Neuronal stem cell (in vitro differentiated cells): ENCODE data around the gene VWA5A.
"Not testable (repeated sequence)": the region's sequence is repeated elsewhere in the genome, so short reads cannot be mapped to it uniquely, and the experiment has no call there.

ENCODE experiments used
- DNase-seq: peaks from one replicate; pipeline ENCODE4 v3.0.0-alpha.2; 2013; ENCODE audit warnings: low spot score
- H2AFZ ChIP-seq: one replicate; pipeline ENCODE4 v1.6.1; 2013; ENCODE audit warnings: mild to moderate bottlenecking, low read length, inconsistent platforms
- H2AK5ac ChIP-seq: 2 replicates; pipeline ENCODE4 v1.6.1; 2013; ENCODE audit warnings: low read depth, mild to moderate bottlenecking, inconsistent platforms, low read length, moderate library complexity, mixed read lengths
- H2BK120ac ChIP-seq: 2 replicates; pipeline ENCODE4 v1.6.1; 2013; ENCODE audit warnings: low read depth, mild to moderate bottlenecking, inconsistent platforms, low read length, moderate library complexity, mixed read lengths
- H2BK12ac ChIP-seq: one replicate; pipeline ENCODE4 v1.6.1; 2013; ENCODE audit warnings: low read length, inconsistent platforms
- H2BK15ac ChIP-seq: 2 replicates; pipeline ENCODE4 v1.6.1; 2013; ENCODE audit warnings: mild to moderate bottlenecking, low read length, inconsistent platforms, mixed read lengths
- H2BK5ac ChIP-seq: one replicate; pipeline ENCODE4 v1.6.1; 2013; ENCODE audit warnings: inconsistent platforms, mild to moderate bottlenecking, low read length, moderate library complexity
- H3K14ac ChIP-seq: one replicate; pipeline ENCODE4 v1.6.1; 2013; ENCODE audit warnings: low read length, inconsistent platforms
- H3K18ac ChIP-seq: 2 replicates; pipeline ENCODE4 v1.6.1; 2013; ENCODE audit warnings: low read length, inconsistent platforms
- H3K23ac ChIP-seq: 2 replicates; pipeline ENCODE4 v1.6.1; 2013; ENCODE audit warnings: low read depth, mild to moderate bottlenecking, mixed read lengths, low read length, inconsistent platforms; ENCODE audit not compliant: poor library complexity
- H3K27ac ChIP-seq: replicated peaks from 3 replicates; pipeline ENCODE4 v1.5.1; 2013; ENCODE audit warnings: low read length, inconsistent platforms
- H3K27me3 ChIP-seq, 3 experiments: 2 replicates each; pipeline ENCODE4 v1.6.1; 2013; ENCODE audit warnings: low read length in 3 of 3, mild to moderate bottlenecking in 2 of 3, inconsistent platforms in 1 of 3, low read depth in 1 of 3, mixed read lengths in 1 of 3, moderate library complexity in 1 of 3; ENCODE audit not compliant: control insufficient read depth in 3 of 3, insufficient read depth in 3 of 3
- H3K36me3 ChIP-seq, 2 donors: replicated peaks in 1 of 2; 2 replicates each; pipeline ENCODE4 v1.6.1; 2013; ENCODE audit warnings: low read length in 2 of 2; ENCODE audit not compliant: control insufficient read depth in 2 of 2, insufficient read depth in 2 of 2
- H3K4ac ChIP-seq: 2 replicates; pipeline ENCODE4 v1.6.1; 2013; ENCODE audit warnings: inconsistent platforms, mild to moderate bottlenecking, low read length, moderate library complexity
- H3K4me1 ChIP-seq, 2 donors: 1 replicate in 1 of 2; 2 replicates in 1 of 2; pipeline ENCODE4 v1.6.1; 2013; ENCODE audit warnings: low read length in 2 of 2, low read depth in 1 of 2; ENCODE audit not compliant: control insufficient read depth in 2 of 2, insufficient read depth in 1 of 2
- H3K4me2 ChIP-seq: one replicate; pipeline ENCODE4 v1.6.1; 2013; ENCODE audit warnings: mild to moderate bottlenecking, low read length, inconsistent platforms; ENCODE audit not compliant: insufficient read depth, poor library complexity, severe bottlenecking
- H3K4me3 ChIP-seq, 2 donors: 2 replicates each; pipeline ENCODE4 v1.5.1; 2013; ENCODE audit warnings: low read length in 2 of 2, mild to moderate bottlenecking in 2 of 2, inconsistent platforms in 1 of 2, moderate library complexity in 1 of 2
- H3K79me1 ChIP-seq: one replicate; pipeline ENCODE4 v1.6.1; 2013; ENCODE audit warnings: low read depth, mild to moderate bottlenecking, inconsistent platforms, low read length, moderate library complexity
- H3K9ac ChIP-seq: one replicate; pipeline ENCODE4 v1.6.1; 2013; ENCODE audit warnings: mild to moderate bottlenecking, low read depth, low read length, inconsistent platforms; ENCODE audit not compliant: poor library complexity
- H3K9me3 ChIP-seq, 2 donors: replicated peaks in 1 of 2; 2 replicates each; pipeline versions ENCODE3 to v1.6.1; 2013; ENCODE audit warnings: low read length in 2 of 2, mild to moderate bottlenecking in 2 of 2, inconsistent platforms in 1 of 2, low read depth in 1 of 2, mixed read lengths in 1 of 2, moderate library complexity in 1 of 2; ENCODE audit not compliant: control insufficient read depth in 2 of 2, insufficient read depth in 1 of 2
- H4K8ac ChIP-seq: one replicate; pipeline ENCODE4 v1.6.1; 2013; ENCODE audit warnings: low read depth, mild to moderate bottlenecking, inconsistent platforms, low read length, moderate library complexity
- H4K91ac ChIP-seq: one replicate; pipeline ENCODE4 v1.6.1; 2013; ENCODE audit warnings: low read length, low read depth, mild to moderate bottlenecking, inconsistent platforms; ENCODE audit not compliant: poor library complexity
- WGBS, 2 donors: extraction: QIAGEN DNeasy Blood & Tissue Kit; methylation state at CpG; one replicate each; pipeline ENCODE4 v1.1.7; 2013; ENCODE audit warnings: missing lambda C conversion rate in 2 of 2, mixed read lengths in 1 of 2; ENCODE audit not compliant: insufficient read length in 2 of 2, insufficient replicate concordance in 1 of 2; ENCODE audit errors: extremely low coverage in 2 of 2; 5-methylcytosine and 5-hydroxymethylcytosine counted together

Gene VWA5A

GRCh38 chr11:124123622-124124021 is 8.4 kb downstream of the VWA5A start:
- Histone ChIP-seq H3K4ac (no peak overlapping the region), H2BK5ac (no peak overlapping the region), H3K23ac (no peak overlapping the region), H3K18ac (no peak overlapping the region), H3K27ac (no peak overlapping the region), H2AFZ (no peak overlapping the region), H3K27me3 (no peaks in the 10 kb centered on the region), H2BK120ac (no peak overlapping the region), H3K9me3 (no peaks in the 10 kb centered on the region), H3K79me1 (no peaks in the 10 kb centered on the region), H3K36me3 (peaks cover 3 to 40% of the 10 kb centered on the region in 2 donors), H4K91ac (no peak overlapping the region), H3K4me1 (no peaks in the 10 kb centered on the region), H3K4me2 (no peak overlapping the region), H3K9ac (no peak overlapping the region), H2AK5ac (no peak overlapping the region), H2BK15ac (no peak overlapping the region), H4K8ac (no peak overlapping the region), H3K14ac (no peak overlapping the region), H2BK12ac (no peak overlapping the region), H3K4me3 (no peak overlapping the region)
- WGBS, 2 donors = no CpG with 5 or more reads among the region's 2 CpGs
- DNase-seq = no peak

GRCh38 chr11:124127134-124127533 is 11.9 kb downstream of the VWA5A start:
- H3K36me3 ChIP-seq = peaks cover 3 to 19% of the 10 kb centered on the region in 2 donors
- WGBS, 2 donors = no CpG with 5 or more reads among the region's 1 CpG
- DNase-seq, H3K4me1 ChIP-seq, H3K9ac ChIP-seq, H3K4me2 ChIP-seq, H3K9me3 ChIP-seq, H3K23ac ChIP-seq, H2AK5ac ChIP-seq, H3K18ac ChIP-seq, H2BK12ac ChIP-seq, H4K91ac ChIP-seq, H3K4ac ChIP-seq, H3K14ac ChIP-seq, H3K4me3 ChIP-seq, H2BK15ac ChIP-seq, H4K8ac ChIP-seq, H2BK120ac ChIP-seq, H3K27ac ChIP-seq, H2AFZ ChIP-seq, H3K79me1 ChIP-seq, H3K27me3 ChIP-seq, H2BK5ac ChIP-seq: not testable (repeated sequence)

DNA sequence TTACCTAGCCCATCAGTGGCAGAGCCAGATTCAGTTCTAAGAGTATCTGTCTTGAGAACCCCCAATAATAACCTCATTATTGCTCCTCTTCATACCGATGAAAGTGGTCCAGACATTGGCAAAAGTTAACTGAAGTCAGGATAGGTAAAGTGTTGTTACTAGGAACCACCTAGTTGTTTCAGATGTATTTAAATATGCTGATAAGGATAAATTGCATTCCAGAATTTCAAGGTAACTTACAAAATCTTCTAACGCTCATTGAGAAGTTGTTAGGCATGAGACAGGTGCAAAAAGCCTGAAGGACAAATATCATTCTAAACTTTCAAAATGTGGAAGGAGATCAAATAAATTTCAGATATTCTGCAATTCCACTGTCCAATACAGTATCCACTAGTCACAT is 27.8 kb downstream of the VWA5A start:
- Histone ChIP-seq H3K4me1 (no peaks in the 10 kb centered on the region), H2BK5ac (no peak overlapping the region), H3K36me3 (peaks cover 0 to 2% of the 10 kb centered on the region in 2 donors), H2BK120ac (no peak overlapping the region), H3K4ac (no peak overlapping the region), H3K27ac (no peak overlapping the region), H3K23ac (no peak overlapping the region), H3K4me3 (no peak overlapping the region), H3K27me3 (no peaks in the 10 kb centered on the region), H2AFZ (no peak overlapping the region), H3K18ac (no peak overlapping the region), H3K9me3 (peaks cover 0 to 2% of the 10 kb centered on the region in 2 donors), H3K9ac (no peak overlapping the region), H3K14ac (no peak overlapping the region), H2AK5ac (no peak overlapping the region), H3K4me2 (no peak overlapping the region), H2BK15ac (no peak overlapping the region), H2BK12ac (no peak overlapping the region), H3K79me1 (no peaks in the 10 kb centered on the region), H4K91ac (no peak overlapping the region), H4K8ac (no peak overlapping the region)
- no peak for DNase-seq
- no CpG with 5 or more reads among the region's 2 CpGs for WGBS, 2 donors

DNA sequence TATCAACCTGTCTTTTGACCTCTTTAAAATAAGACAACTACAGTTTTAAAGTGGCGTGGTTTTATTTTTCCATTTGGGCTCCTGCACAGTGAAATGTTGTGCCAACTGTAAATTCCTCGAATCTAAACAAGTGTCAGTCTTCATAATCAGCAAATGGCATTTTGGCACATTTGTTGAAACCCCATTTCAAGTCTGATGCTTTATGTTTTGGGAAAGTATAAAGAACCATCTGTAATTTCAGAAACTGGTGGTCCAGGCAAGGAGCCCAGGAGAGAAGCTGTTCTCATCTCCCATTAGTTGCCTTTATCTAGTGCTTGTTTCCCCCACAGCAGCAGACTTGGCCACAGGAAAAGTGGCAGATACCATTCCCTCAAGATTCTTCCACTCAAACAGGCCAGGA is 32.7 kb downstream of the VWA5A start:
- Histone ChIP-seq H2BK120ac (no peak overlapping the region), H3K4me1 (no peaks in the 10 kb centered on the region), H3K79me1 (no peaks in the 10 kb centered on the region), H2AK5ac (no peak overlapping the region), H3K18ac (no peak overlapping the region), H3K23ac (no peak overlapping the region), H4K91ac (no peak overlapping the region), H3K4me3 (no peak overlapping the region), H3K9ac (no peak overlapping the region), H3K14ac (no peak overlapping the region), H4K8ac (no peak overlapping the region), H2BK15ac (no peak overlapping the region), H3K36me3 (peaks cover 0 to 2% of the 10 kb centered on the region in 2 donors), H2BK5ac (no peak overlapping the region), H3K4me2 (no peak overlapping the region), H3K27me3 (no peaks in the 10 kb centered on the region), H2BK12ac (no peak overlapping the region), H2AFZ (no peak overlapping the region), H3K4ac (no peak overlapping the region), H3K9me3 (no peaks in the 10 kb centered on the region), H3K27ac (no peak overlapping the region)
- DNase-seq = no peak
- WGBS, 2 donors = no CpG with 5 or more reads among the region's 2 CpGs
